PC-3 (cell line): ENCODE results near the gene EDC4.

Experiments
- EZH2 ChIP-seq: fragments of 300-600 bp; sonication (generic); IDR thresholded peaks from one replicate; pipeline ENCODE4 v1.6.1; 2017; ENCODE audit warnings: antibody characterized with exemption, mild to moderate bottlenecking, low read length; ENCODE audit not compliant: unreplicated experiment
- TF ChIP-seq, protein P1 (sequence below): fragments of 300-600 bp; sonication (generic); conservative IDR thresholded peaks from 2 replicates; pipeline ENCODE4 v1.5.1; 2017; ENCODE audit warnings: antibody characterized with exemption, low read depth, mild to moderate bottlenecking, low read length

DNA sequence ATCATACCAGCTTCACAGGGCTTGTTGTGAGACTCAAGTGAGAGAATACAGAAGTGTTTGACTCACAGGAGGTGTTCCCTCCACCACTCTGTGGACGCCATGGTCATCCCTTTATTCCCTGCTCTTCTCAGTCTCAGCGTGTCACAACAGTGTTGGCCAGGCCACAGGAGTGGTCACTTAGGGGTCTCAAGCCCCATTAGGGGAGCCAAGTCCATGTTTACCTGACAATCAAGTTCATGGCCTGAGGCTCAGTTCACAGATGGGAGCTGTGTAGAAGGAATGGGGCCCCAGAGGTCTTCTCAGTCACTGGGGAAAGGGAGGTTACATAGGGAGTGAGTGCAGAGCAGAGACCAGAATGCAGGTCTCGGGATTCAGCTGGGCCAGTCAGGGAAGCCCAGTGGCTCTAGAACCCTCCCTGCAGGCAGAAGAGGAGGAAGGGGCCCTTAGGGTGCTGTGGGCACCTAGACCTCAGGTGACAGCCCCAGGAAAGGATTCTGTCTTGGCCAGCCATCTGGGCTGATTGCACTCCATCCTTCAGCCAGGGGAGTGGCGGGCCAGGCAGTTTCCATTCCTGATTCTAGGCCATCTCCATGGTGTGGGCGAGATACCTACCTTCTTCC is 15.8 kb upstream of the EDC4 start:
- TF ChIP-seq, protein P1, sequence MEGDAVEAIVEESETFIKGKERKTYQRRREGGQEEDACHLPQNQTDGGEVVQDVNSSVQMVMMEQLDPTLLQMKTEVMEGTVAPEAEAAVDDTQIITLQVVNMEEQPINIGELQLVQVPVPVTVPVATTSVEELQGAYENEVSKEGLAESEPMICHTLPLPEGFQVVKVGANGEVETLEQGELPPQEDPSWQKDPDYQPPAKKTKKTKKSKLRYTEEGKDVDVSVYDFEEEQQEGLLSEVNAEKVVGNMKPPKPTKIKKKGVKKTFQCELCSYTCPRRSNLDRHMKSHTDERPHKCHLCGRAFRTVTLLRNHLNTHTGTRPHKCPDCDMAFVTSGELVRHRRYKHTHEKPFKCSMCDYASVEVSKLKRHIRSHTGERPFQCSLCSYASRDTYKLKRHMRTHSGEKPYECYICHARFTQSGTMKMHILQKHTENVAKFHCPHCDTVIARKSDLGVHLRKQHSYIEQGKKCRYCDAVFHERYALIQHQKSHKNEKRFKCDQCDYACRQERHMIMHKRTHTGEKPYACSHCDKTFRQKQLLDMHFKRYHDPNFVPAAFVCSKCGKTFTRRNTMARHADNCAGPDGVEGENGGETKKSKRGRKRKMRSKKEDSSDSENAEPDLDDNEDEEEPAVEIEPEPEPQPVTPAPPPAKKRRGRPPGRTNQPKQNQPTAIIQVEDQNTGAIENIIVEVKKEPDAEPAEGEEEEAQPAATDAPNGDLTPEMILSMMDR = no peak
- TF ChIP-seq EZH2 = no peak
